IPS DF 6.9 (cell line): ENCODE data around the gene ATP11B.

Source experiments
- DNase-seq: peaks from one replicate; pipeline ENCODE4 v3.0.0-alpha.2; 2013; ENCODE audit warnings: low read depth, low spot score
- H3K27ac ChIP-seq: one replicate; pipeline ENCODE4 v1.5.1; 2013; ENCODE audit warnings: low read length, control low read depth
- H3K27me3 ChIP-seq: 2 replicates; pipeline ENCODE4 v1.6.1; 2013; ENCODE audit warnings: mild to moderate bottlenecking, low read length; ENCODE audit not compliant: control insufficient read depth, insufficient read depth
- H3K36me3 ChIP-seq: 2 replicates; pipeline ENCODE4 v1.6.1; 2013; ENCODE audit warnings: low read length; ENCODE audit not compliant: control insufficient read depth, insufficient read depth
- H3K4me1 ChIP-seq: 2 replicates; pipeline ENCODE4 v1.6.1; 2013; ENCODE audit warnings: low read length; ENCODE audit not compliant: control insufficient read depth, insufficient read depth
- H3K4me3 ChIP-seq: 2 replicates; pipeline ENCODE4 v1.5.1; 2013; ENCODE audit warnings: mild to moderate bottlenecking, low read length
- H3K9me3 ChIP-seq: 2 replicates; pipeline ENCODE4 v1.6.1; 2013; ENCODE audit warnings: low read length, inconsistent platforms; ENCODE audit not compliant: control insufficient read depth, insufficient read depth
- WGBS: extraction: QIAGEN DNeasy Blood & Tissue Kit; methylation state at CpG from one replicate; pipeline ENCODE4 v1.1.7; 2013; ENCODE audit warnings: mixed read lengths, missing lambda C conversion rate; ENCODE audit not compliant: insufficient read length, insufficient coverage; 5-methylcytosine and 5-hydroxymethylcytosine counted together

Gene ATP11B

DNA sequence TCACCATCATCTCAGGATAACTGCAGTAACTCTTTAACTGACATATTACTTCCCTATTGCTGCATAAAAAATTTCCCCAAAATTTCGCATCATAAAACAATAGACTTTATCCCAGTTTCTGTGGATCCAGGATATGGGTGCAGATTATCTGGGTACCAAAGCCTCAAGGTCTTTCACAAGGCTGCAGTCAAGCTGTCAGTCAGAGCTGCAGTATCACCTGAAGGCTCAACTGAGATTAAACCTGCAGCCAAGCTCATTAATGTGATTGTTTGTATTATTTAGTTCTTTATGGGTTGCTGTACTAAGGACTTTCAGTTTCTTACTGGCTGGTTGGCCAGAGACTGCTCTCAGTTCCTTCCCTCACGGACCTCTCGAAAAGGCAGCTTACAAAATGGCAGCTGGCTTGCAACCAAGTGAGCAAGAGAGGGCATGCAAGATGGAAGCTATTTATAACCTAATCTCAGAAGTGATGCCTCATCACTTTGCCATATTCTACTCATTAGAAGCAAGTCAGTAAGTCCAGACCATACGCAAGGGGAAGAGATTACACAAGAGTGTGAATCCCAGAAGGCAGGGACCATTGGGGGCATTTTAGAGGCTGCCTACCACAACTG, 132.1 kb downstream of the ATP11B start:
- WGBS: 100% methylated on average over 1 of the region's 4 CpGs
- DNase-seq: no peak
- H3K36me3 ChIP-seq: no peaks in the 10 kb centered on the region; the same call in 1 of the 2 replicates

DNA sequence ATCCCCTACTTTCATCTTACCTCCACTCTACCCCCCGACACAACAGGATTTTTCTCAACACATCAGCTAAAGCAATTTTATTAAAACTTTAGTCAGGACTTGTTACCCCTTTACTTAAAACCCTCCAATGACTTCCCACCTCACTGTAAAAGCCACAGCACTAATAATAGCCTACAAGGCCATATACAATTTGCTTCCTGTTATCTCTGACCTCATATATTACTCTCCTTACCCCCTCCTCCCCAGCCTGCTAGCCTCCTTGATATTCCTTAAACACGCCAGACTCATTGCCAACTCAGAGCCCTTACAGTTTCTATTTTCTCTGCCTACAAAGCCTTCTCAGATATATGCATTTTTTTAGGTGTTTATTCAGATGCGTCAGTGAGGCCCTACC, 132.6 kb downstream of the ATP11B start:
- Histone ChIP-seq H3K27me3 (no peaks in the 10 kb centered on the region), H3K9me3 (no peaks in the 10 kb centered on the region), H3K36me3 (no peaks in the 10 kb centered on the region; the same call in 1 of the 2 replicates), H3K4me1 (no peaks in the 10 kb centered on the region), H3K4me3 (no peak overlapping the region), H3K27ac (no peak overlapping the region)
- no CpG with 5 or more reads among the region's 3 CpGs for WGBS
- DNase-seq: no peak

More for the DNA sequence above, 132.1 kb downstream of the ATP11B start:
- no peak overlapping the region for H3K4me3 ChIP-seq
- no peaks in the 10 kb centered on the region for H3K9me3 ChIP-seq
- H3K27ac ChIP-seq: no peak overlapping the region
- no peaks in the 10 kb centered on the region for H3K4me1 ChIP-seq
- H3K27me3 ChIP-seq: no peaks in the 10 kb centered on the region

DNA sequence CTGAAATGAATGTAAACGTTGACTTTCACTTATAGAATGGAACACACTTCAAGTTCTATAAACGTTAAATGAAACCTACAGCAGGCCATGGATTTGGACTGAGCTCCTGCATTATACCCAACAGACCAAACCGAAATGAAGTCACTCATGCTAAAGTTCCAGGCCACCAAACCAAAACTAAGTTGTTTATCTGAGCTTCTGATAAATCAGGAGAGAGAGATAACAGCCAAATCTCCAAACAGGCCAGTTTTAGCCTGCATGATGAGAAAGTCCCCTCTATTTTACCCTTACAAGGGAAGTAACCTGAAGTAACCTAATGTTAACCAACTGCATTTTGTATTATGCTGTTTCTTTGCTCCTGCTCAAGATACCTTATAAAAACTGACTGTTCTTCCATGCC, 142.5 kb downstream of the ATP11B start:
- Histone ChIP-seq H3K27me3 (no peaks in the 10 kb centered on the region), H3K4me1 (no peaks in the 10 kb centered on the region), H3K4me3 (no peak overlapping the region), H3K9me3 (no peaks in the 10 kb centered on the region), H3K27ac (no peak overlapping the region), H3K36me3 (no peaks in the 10 kb centered on the region)
- DNase-seq: no peak
- WGBS: no CpG with 5 or more reads among the region's 3 CpGs

DNA sequence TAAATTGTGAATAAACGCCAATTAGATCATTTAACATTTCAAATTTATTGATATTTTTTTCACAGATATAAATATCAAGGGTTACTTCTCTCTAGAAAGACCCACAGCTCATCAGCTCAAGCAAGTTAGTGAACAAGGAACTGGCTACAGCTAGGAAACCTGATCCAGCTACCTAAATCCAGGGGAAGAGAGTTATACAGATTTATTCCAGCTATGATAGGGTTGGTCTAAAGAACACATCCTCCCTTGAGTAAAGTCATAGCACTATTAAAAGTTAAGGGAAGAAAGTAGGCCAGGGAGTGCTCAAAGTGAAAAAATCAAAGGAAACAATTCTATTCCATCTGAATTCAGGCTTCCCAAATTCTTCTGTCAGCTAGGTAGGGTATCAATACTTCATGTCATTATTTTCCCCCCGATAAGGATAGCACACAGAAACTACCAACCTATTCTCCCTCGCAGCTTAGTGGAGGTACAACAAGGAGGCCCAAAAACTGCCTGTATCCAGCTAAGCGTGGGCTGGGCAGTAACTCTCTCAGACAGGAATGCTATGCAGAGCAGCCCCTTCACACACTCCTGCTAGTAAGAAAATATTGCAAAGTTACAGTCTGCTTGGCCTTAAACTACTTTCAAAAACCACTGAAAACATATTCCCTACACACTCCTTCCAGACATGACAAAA, 143.1 kb downstream of the ATP11B start:
- H3K27ac ChIP-seq: no peak overlapping the region
- H3K36me3 ChIP-seq: no peaks in the 10 kb centered on the region
- no peak for DNase-seq
- H3K27me3 ChIP-seq: no peaks in the 10 kb centered on the region
- H3K9me3 ChIP-seq: no peaks in the 10 kb centered on the region
- H3K4me1 ChIP-seq: no peaks in the 10 kb centered on the region
- no CpG with 5 or more reads among the region's 4 CpGs for WGBS
- no peak overlapping the region for H3K4me3 ChIP-seq

DNA sequence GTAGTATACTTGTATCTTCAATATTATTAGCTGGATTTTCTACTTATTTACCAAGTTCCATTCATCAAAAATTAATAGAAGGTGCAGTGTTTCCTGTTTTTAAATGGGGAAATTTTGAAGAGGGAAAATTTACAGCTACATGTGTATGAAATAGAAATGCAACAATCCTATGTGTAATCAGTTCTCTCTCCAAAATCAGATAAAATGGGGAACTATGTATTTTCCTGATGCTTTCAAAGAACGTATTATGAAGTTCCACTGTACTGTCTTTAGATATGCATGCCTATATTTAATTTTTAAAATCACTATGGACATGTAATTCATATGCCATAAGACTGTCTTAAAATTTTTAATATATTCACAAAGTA, 143.6 kb downstream of the ATP11B start:
- no peak for DNase-seq
- Histone ChIP-seq H3K9me3 (no peaks in the 10 kb centered on the region), H3K27me3 (no peaks in the 10 kb centered on the region), H3K27ac (no peak overlapping the region), H3K4me3 (no peak overlapping the region), H3K4me1 (no peaks in the 10 kb centered on the region), H3K36me3 (no peaks in the 10 kb centered on the region)
- WGBS: no CpG with 5 or more reads among the region's 1 CpG

DNA sequence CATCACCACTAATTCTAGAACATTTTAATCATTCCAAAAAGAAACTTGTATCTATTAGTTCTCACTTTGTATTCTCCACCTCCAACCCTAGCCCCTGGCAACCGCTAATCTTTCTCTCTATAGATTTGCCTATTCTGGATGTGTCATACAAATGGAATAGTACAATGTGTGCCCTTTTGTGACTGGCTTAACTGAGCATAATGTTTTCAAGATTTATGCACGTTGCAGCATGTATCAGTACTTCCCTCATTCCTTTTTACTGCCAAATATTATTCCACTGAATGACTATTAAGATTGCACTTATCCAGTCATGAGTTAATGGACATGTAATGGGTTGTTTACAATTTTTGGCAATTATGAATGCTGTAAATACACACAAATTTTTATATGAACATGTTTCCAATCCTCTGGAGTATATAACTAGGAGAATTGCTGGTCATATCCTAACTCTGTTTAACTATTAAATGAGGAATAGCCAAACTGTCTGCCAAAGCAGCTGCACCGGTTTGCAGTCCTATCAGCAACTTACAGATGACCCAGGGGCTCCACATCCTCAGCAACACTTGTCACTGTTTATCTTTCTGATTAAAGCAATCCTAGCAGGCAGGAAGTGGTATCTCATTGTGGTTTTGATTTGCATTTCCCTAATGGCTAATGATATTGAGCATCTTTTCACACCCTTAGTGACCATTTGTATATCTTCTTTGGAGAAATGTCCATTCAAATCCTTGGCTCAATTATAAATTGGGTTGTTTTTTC, 144.2 kb downstream of the ATP11B start:
- Histone ChIP-seq H3K4me1 (no peaks in the 10 kb centered on the region), H3K27me3 (no peaks in the 10 kb centered on the region), H3K9me3 (no peaks in the 10 kb centered on the region), H3K27ac (no peak overlapping the region), H3K4me3 (no peak overlapping the region), H3K36me3 (no peaks in the 10 kb centered on the region)
- DNase-seq: no peak
- WGBS: no CpG with 5 or more reads among the region's 3 CpGs

DNA sequence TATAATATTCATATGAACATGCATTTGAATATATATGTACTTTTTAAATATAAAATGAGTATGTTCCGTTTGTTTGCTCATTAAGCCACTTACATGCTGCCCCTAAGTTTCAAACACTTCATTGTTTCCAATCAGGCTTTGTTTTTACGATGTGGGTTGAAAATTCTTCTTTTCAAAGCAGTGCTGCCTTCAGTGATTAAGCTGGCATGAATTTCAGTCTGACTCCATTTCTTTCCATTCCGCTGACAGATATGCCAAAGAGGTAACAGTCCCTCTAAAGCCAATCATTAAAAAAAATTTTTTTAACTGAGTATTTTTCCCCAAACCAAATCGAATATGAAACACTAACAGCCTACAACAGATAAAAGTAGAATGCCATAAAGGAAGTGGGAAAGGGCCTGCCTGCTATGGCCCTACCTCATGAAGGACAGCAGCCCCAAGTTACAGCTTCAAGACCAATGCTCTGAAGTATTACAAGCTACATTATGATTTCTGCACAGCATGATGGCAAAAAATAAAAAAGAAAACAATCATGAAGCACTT, 147.0 kb downstream of the ATP11B start:
- no CpG with 5 or more reads among the region's 4 CpGs for WGBS
- no peak for DNase-seq

DNA sequence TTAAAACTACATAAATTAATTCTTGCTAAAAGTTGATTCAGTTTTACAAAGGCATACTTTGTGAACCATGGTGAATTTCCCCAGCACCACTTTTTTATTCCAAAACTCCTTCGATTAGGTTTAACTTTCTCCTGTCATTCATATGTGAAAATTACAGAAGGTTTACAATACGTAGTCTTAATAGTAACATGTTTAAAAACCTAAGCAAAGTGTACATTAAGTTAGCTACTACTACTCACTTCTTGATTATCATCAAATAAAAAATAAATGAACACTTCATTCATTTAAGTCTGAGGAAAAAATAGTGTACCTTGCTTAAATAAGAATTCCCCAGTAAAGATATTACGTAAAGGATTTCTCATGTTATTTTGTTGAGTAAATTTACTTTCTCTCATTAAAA, 148.4 kb downstream of the ATP11B start:
- no peak overlapping the region for H3K27ac ChIP-seq
- H3K27me3 ChIP-seq: no peaks in the 10 kb centered on the region
- H3K4me1 ChIP-seq: no peaks in the 10 kb centered on the region
- no peak overlapping the region for H3K4me3 ChIP-seq
- no CpG with 5 or more reads among the region's 3 CpGs for WGBS
- H3K36me3 ChIP-seq: no peaks in the 10 kb centered on the region
- DNase-seq: no peak
- no peaks in the 10 kb centered on the region for H3K9me3 ChIP-seq

More for the DNA sequence above, 147.0 kb downstream of the ATP11B start:
- Histone ChIP-seq H3K27ac (no peak overlapping the region), H3K4me1 (no peaks in the 10 kb centered on the region), H3K36me3 (no peaks in the 10 kb centered on the region), H3K9me3 (no peaks in the 10 kb centered on the region), H3K4me3 (no peak overlapping the region), H3K27me3 (no peaks in the 10 kb centered on the region)

DNA sequence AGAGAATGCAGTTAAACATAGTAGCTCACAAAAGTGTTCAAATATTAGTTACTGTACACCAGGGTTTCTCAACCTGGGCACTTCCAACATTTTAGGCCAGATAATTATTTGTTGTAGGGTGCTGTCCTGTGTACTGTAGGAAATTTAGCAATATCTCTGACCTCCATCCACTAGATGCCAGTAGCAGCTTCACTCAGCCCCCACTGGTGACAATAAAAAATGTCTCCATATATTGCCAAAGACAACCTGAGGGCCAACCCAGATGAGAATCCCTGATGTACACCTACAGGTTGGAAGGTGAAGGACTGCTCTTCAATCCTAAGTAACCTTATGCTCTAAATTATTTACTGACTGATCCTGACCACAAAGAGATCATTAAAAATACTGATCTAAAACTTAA, 154.6 kb downstream of the ATP11B start:
- no peaks in the 10 kb centered on the region for H3K27me3 ChIP-seq
- H3K36me3 ChIP-seq: peaks cover 2% of the 10 kb centered on the region; the same call in 1 of the 2 replicates
- no peak for DNase-seq
- no peaks in the 10 kb centered on the region for H3K9me3 ChIP-seq
- no peak overlapping the region for H3K27ac ChIP-seq
- H3K4me1 ChIP-seq: no peaks in the 10 kb centered on the region
- no peak overlapping the region for H3K4me3 ChIP-seq

DNA sequence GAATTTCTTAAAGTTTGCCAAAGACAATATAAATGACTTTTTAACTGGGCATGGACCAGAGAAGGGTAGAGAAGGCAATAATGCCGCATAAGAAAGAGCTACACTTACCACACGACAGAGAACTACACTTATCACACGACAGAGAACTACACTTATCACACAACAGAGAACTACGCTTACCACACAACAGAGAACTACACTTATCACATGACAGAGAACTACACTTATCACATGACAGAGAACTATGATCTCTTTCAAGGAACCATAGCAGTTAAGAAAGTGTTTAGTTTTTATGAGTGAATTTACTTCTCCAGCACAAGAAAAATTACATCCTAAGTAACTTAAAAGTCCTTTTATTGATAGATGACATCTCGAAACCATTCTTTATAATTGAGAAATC, 155.0 kb downstream of the ATP11B start:
- no peak for DNase-seq
- Histone ChIP-seq H3K36me3 (peaks cover 3% of the 10 kb centered on the region; the same call in 1 of the 2 replicates), H3K9me3 (no peaks in the 10 kb centered on the region), H3K4me1 (no peaks in the 10 kb centered on the region), H3K27ac (no peak overlapping the region), H3K4me3 (no peak overlapping the region), H3K27me3 (no peaks in the 10 kb centered on the region)
- no CpG with 5 or more reads among the region's 5 CpGs for WGBS
